Right lobe of liver (tissue), 4 donors: ENCODE results near the gene MUSK.

Experiments
- CTCF ChIP-seq, 4 donors: fragments of 200-600 bp in 3 of 4; fragments of 450-650 bp in 1 of 4; IDR thresholded peaks; one replicate each; pipeline versions ENCODE4 v1.5.1 to v1.8.0; 2016 to 2022; ENCODE audit warnings: antibody characterized with exemption in 4 of 4, mild to moderate bottlenecking in 2 of 4
- POLR2A ChIP-seq: fragments of 450-650 bp; IDR thresholded peaks from one replicate; pipeline ENCODE4 v1.6.1; 2017; ENCODE audit warnings: antibody characterized with exemption, mild to moderate bottlenecking
- donor health status: DM: no; HTN: no; CAD: no.
- donor health status: DM: no; HTN: no; CAD: no.
- donor health status: DM: no; HTN: yes; CAD: no.

DNA sequence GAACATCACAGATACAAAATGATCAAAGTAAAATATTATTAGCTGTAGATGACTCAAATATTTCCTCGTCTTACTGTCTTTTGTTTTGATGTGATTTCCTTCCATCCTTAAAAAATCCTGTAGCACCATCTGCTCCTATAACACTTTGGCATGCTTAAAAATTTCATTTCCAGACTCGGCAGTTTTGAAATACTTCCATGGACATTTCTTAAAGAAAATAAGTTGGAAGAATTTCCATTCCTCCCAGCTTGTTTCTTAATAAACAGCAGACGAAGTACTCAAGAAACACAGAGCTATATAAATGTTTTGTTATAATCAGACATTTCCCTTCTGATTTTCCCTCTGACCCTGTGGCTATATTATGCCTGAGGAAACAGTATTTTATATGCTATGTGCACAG lies 47.9 kb upstream of the MUSK start:
- TF ChIP-seq CTCF (IDR thresholded peaks at IDR 0.05) (no peak), POLR2A (no peak)
